ENCODE results near the gene TRABD2A. TPM values are rescaled to one million over a fixed set of nuclear protein-coding genes. Genes with fewer than 3 reads are reported as not detected.
A peak's percentile ranks its signal among the peaks of the same experiment; 100 is the strongest.

The TRABD2A gene
- total RNA-seq, 1 donor from 2014 or later = not detected

DNA sequence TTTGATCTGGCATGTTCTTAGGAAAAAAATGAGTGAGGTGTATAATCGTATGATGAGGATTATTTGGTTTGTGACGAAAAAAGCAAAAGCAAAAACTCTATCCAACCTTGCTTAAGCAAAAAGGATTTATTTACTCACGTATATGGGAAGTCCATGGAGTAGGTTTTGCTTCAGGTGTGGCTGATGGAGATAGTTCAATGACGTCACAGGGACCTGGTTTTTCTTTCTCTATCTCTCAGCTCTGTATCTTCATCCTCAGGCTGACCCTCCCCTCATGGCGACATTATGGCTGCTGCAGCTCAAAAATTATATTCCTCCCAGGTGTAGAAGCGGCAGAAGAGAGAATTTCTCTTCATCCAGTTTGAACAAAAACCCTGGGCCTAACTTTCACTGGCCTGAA is 33.5 kb upstream of the TRABD2A start:
- DNase-seq = no peak

DNA sequence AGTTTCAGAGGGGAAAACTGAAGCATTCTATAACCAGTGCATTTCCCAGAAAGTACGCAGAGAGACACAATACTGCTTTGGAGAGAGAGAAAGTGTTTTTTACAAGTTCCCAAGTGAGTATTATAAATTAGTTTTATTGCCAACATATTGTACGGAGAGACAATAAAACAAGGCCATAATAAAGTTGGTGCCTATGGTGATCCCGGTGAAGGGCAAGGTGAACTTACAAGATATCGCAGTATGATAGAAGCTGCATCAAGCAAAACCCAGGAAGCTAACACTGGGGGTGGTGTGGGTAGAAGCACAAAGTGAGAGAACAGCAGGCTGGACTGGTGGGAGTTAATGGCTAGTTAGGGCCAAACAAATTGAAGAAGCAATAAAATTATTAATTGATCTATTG is 32.1 kb upstream of the TRABD2A start:
- no peak overlapping the region for H3K27ac Mint-ChIP-seq (ENCODE audit: unreplicated experiment)
- peaks cover 12% of the 10 kb centered on the region for H3K36me3 Mint-ChIP-seq (ENCODE audit: unreplicated experiment)
- TF ChIP-seq, protein P1, sequence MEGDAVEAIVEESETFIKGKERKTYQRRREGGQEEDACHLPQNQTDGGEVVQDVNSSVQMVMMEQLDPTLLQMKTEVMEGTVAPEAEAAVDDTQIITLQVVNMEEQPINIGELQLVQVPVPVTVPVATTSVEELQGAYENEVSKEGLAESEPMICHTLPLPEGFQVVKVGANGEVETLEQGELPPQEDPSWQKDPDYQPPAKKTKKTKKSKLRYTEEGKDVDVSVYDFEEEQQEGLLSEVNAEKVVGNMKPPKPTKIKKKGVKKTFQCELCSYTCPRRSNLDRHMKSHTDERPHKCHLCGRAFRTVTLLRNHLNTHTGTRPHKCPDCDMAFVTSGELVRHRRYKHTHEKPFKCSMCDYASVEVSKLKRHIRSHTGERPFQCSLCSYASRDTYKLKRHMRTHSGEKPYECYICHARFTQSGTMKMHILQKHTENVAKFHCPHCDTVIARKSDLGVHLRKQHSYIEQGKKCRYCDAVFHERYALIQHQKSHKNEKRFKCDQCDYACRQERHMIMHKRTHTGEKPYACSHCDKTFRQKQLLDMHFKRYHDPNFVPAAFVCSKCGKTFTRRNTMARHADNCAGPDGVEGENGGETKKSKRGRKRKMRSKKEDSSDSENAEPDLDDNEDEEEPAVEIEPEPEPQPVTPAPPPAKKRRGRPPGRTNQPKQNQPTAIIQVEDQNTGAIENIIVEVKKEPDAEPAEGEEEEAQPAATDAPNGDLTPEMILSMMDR (IDR thresholded peaks at IDR 0.05; ENCODE audit: partially characterized antibody, unreplicated experiment) = no peak
- no peak for DNase-seq
- H3K4me1 Mint-ChIP-seq (ENCODE audit: low read depth, unreplicated experiment) = no peaks in the 10 kb centered on the region
- no peak overlapping the region for H3K4me3 Mint-ChIP-seq (ENCODE audit: unreplicated experiment)
- H3K9me3 Mint-ChIP-seq (ENCODE audit: unreplicated experiment) = peaks cover 5% of the 10 kb centered on the region
- peaks cover 7% of the 10 kb centered on the region for H3K27me3 Mint-ChIP-seq (ENCODE audit: unreplicated experiment)

More for the DNA sequence above, 33.5 kb upstream of the TRABD2A start:
- TF ChIP-seq, protein P1 (IDR thresholded peaks at IDR 0.05; ENCODE audit: partially characterized antibody, unreplicated experiment) = no peak
- Mint-ChIP-seq H3K36me3 (ENCODE audit: unreplicated experiment) (peaks cover 9% of the 10 kb centered on the region), H3K4me3 (ENCODE audit: unreplicated experiment) (no peak overlapping the region), H3K27ac (ENCODE audit: unreplicated experiment) (no peak overlapping the region), H3K4me1 (ENCODE audit: low read depth, unreplicated experiment) (no peaks in the 10 kb centered on the region), H3K9me3 (ENCODE audit: unreplicated experiment) (peaks cover 3% of the 10 kb centered on the region), H3K27me3 (ENCODE audit: unreplicated experiment) (peaks cover 3% of the 10 kb centered on the region)

DNA sequence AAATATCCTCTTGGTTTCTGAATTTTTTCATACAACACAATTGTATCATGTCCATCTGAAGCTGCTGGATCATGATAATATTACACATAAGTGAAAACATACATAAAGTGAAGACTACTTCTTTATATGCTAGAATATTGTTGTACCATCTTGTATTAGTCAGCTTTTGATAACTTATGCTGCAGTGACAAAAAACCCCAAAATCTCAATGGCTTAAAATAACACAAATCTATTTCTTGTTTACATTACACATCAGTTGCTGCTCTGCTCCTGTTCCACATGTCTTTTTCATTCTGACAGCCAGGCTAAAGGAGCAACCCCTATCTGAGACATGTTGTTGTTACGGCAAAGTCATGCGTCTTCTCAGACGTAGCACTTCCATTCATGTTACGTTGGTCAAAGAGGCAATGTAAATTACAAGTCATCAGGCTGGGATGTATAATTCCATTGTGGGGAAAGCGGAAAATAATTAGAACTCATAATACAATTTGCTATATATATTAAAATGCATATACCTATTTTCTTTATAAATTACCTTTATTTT is 30.3 kb upstream of the TRABD2A start:
- TF ChIP-seq, protein P1 (IDR thresholded peaks at IDR 0.05; ENCODE audit: partially characterized antibody, unreplicated experiment) = no peak
- H3K36me3 Mint-ChIP-seq (ENCODE audit: unreplicated experiment) = peaks cover 19% of the 10 kb centered on the region

DNA sequence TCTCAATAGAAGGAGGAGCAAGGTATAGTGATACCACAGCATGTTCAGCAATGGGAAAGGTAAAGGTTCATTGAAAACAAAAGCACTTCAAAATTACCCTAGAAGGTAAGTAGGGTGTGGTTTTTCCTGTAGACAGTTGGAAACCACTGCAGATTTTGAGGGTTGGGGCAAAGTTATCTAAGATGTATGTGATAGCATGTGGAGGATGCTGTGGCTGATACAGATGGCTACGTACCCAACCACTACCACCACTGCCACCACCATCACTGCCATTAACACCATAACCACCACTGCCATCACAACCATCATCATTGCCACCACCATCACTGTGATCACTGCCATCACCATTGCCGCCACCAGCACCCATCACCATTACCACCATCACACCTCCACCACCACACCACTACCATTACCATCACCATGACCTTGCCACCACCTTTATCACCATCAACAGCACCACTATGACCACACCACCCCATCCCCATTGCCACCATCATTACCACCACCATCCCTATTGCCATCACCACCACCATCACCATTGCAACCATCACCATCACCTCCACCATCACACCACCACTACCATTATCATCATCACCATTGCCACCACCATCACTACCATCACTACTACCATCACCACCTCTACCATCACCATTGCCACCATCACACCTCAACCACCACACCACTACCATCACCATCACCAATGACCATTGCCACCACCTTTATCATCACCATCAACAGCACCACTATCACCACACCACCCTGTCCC is 28.2 kb upstream of the TRABD2A start:
- Mint-ChIP-seq H3K27ac (ENCODE audit: unreplicated experiment) (peak overlapping the region; percentile 14), H3K4me1 (ENCODE audit: low read depth, unreplicated experiment) (peaks cover 3% of the 10 kb centered on the region), H3K27me3 (ENCODE audit: unreplicated experiment) (peaks cover 24% of the 10 kb centered on the region), H3K9me3 (ENCODE audit: unreplicated experiment) (peaks cover 18% of the 10 kb centered on the region), H3K4me3 (ENCODE audit: unreplicated experiment) (no peak overlapping the region), H3K36me3 (ENCODE audit: unreplicated experiment) (peaks cover 19% of the 10 kb centered on the region)
- TF ChIP-seq, protein P1 (IDR thresholded peaks at IDR 0.05; ENCODE audit: partially characterized antibody, unreplicated experiment) = no peak
- DNase-seq = no peak

More for the DNA sequence above, 30.3 kb upstream of the TRABD2A start:
- DNase-seq = no peak
- Mint-ChIP-seq H3K27me3 (ENCODE audit: unreplicated experiment) (peaks cover 20% of the 10 kb centered on the region), H3K4me3 (ENCODE audit: unreplicated experiment) (no peak overlapping the region), H3K9me3 (ENCODE audit: unreplicated experiment) (peaks cover 12% of the 10 kb centered on the region), H3K4me1 (ENCODE audit: low read depth, unreplicated experiment) (peaks cover 3% of the 10 kb centered on the region), H3K27ac (ENCODE audit: unreplicated experiment) (no peak overlapping the region)
